Upper lobe of left lung (tissue), 4 donors: ENCODE measurements around the gene BRAT1.

Experiments
- POLR2A ChIP-seq, 4 donors: fragments of 450-650 bp; IDR thresholded peaks; one replicate each; pipeline ENCODE4 v1.5.1; 2016 to 2017; ENCODE audit warnings: antibody characterized with exemption in 4 of 4, mild to moderate bottlenecking in 2 of 4
- POLR2AphosphoS5 ChIP-seq, 2 donors: sonication (generic); formaldehyde crosslinking; IDR thresholded peaks; one replicate each; pipeline ENCODE4 v1.5.1; 2017; ENCODE audit warnings: antibody characterized with exemption in 2 of 2
- TF ChIP-seq, protein P1 (sequence below), 6 experiments: fragments of 450-650 bp in 4 of 6; fragments of 200-600 bp in 2 of 6; sonication (generic) in 2 of 6; IDR thresholded peaks; one replicate each; pipeline ENCODE4 v1.5.1; 2016 to 2019; ENCODE audit warnings: antibody characterized with exemption in 6 of 6

DNA sequence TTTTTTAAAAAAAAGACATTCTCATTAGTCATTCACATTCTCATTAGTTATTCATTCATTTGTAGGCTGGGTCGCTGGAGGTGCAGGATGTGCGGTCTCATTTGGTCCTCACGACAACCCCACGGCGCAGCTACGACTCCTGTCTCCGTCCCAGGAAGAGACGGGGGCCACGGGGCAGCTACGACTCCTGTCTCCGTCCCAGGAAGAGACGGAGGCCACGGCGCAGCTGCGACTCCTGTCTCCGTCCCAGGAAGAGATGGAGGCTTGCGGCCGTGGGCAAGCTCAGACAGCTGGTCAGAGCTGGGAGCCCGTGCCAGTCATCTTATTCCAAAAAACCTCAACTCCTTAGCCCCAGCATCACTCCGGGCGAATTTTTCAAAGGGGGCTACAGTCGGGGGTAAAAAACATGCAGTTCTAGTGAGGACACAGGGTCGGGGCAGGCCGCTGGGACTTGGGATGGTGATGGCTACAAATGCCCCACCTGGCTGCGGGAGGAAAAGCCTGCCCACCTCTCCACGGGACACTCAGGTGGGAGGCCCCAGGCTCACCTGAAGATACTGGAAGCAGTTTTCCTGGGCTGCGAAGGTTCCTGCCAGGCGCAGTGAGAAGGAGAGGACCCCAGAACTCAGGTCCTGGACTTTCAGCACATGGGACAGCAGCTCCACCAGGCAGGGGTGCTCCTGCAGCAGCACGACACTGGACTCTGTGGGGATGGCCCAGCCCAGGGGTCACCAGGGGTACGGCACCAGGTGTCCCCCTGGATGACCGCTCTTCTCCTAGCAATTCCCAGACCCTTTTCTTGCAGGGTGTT is 8.3 kb downstream of the BRAT1 start:
- TF ChIP-seq, protein P1, sequence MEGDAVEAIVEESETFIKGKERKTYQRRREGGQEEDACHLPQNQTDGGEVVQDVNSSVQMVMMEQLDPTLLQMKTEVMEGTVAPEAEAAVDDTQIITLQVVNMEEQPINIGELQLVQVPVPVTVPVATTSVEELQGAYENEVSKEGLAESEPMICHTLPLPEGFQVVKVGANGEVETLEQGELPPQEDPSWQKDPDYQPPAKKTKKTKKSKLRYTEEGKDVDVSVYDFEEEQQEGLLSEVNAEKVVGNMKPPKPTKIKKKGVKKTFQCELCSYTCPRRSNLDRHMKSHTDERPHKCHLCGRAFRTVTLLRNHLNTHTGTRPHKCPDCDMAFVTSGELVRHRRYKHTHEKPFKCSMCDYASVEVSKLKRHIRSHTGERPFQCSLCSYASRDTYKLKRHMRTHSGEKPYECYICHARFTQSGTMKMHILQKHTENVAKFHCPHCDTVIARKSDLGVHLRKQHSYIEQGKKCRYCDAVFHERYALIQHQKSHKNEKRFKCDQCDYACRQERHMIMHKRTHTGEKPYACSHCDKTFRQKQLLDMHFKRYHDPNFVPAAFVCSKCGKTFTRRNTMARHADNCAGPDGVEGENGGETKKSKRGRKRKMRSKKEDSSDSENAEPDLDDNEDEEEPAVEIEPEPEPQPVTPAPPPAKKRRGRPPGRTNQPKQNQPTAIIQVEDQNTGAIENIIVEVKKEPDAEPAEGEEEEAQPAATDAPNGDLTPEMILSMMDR (IDR thresholded peaks at IDR 0.05) = no peak
- TF ChIP-seq POLR2A (IDR thresholded peaks at IDR 0.05) (no peak), POLR2AphosphoS5 (IDR thresholded peaks at IDR 0.05) (no peak)
